BE2C (cell line): Measurements from ENCODE around the gene TICRR.
"Not testable (repeated sequence)": the region's sequence is repeated elsewhere in the genome, so short reads cannot be mapped to it uniquely, and the experiment has no call there.

Experiments
- DNase-seq: peaks from one replicate; pipeline ENCODE4 v3.0.0-alpha.2; 2020
- H3K27me3 ChIP-seq: fragments of 250-450 bp; sonication (Bioruptor Pico); 2 replicates; pipeline ENCODE4 v1.5.1; 2020; ENCODE audit warnings: mild to moderate bottlenecking
- H3K36me3 ChIP-seq: fragments of 250-450 bp; sonication (Bioruptor Pico); 2 replicates; pipeline ENCODE4 v1.5.1; 2020; ENCODE audit warnings: mild to moderate bottlenecking
- H3K4me1 ChIP-seq: fragments of 250-450 bp; sonication (Bioruptor Pico); 2 replicates; pipeline ENCODE4 v1.5.1; 2020
- H3K4me3 ChIP-seq: 2 replicates; pipeline ENCODE4 v1.5.1; 2011; ENCODE audit warnings: low read depth, low read length
- H3K9me3 ChIP-seq: fragments of 250-450 bp; sonication (Bioruptor Pico); 2 replicates; pipeline ENCODE4 v1.5.1; 2020
- CTCF ChIP-seq: IDR thresholded peaks from 2 replicates; pipeline ENCODE4 v1.5.1; 2012; ENCODE audit warnings: mild to moderate bottlenecking, low read depth, low read length

TICRR gene

DNA sequence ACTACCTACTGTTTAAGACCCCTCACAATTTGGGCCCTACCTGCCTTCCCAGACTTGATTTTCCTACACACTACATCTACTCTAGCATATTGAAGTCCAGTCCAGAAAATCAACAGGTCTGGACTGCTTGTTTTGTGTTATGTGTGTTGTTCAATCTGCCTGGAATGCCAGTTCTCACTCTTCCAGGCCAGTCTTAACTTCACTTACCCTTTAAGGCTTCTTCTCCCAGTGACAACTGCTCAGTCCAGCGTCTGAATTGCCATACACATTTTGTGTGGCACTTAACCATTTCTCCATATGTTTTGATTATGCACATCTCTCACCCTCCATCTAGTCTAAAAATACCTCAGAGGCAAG lies 1.1 kb downstream of the TICRR start:
- Histone ChIP-seq H3K27me3 (no peaks in the 10 kb centered on the region), H3K36me3 (peaks cover 24% of the 10 kb centered on the region), H3K9me3 (no peaks in the 10 kb centered on the region), H3K4me3 (peak overlapping the region; percentile 92), H3K4me1 (no peaks in the 10 kb centered on the region)
- no peak for TF ChIP-seq CTCF
- no peak for DNase-seq

- H3K4me1 ChIP-seq = no peaks in the 10 kb centered on the region
- H3K27me3 ChIP-seq = no peaks in the 10 kb centered on the region
- DNase-seq = no peak
- TF ChIP-seq CTCF = no peak
- H3K9me3 ChIP-seq = no peaks in the 10 kb centered on the region
- H3K4me3 ChIP-seq = peak overlapping the region; percentile 92
- peaks cover 32% of the 10 kb centered on the region for H3K36me3 ChIP-seq
These were observed 2.5 kb downstream of the TICRR start for GRCh38 chr15:89577776-89578115.

GRCh38 chr15:89578146-89578545 lies 2.9 kb downstream of the TICRR start:
- no peak for TF ChIP-seq CTCF
- H3K27me3 ChIP-seq = no peaks in the 10 kb centered on the region
- H3K4me1 ChIP-seq = no peaks in the 10 kb centered on the region
- H3K4me3 ChIP-seq = peak overlapping the region; percentile 92
- no peak for DNase-seq
- H3K36me3 ChIP-seq = peaks cover 36% of the 10 kb centered on the region
- H3K9me3 ChIP-seq = no peaks in the 10 kb centered on the region

DNA sequence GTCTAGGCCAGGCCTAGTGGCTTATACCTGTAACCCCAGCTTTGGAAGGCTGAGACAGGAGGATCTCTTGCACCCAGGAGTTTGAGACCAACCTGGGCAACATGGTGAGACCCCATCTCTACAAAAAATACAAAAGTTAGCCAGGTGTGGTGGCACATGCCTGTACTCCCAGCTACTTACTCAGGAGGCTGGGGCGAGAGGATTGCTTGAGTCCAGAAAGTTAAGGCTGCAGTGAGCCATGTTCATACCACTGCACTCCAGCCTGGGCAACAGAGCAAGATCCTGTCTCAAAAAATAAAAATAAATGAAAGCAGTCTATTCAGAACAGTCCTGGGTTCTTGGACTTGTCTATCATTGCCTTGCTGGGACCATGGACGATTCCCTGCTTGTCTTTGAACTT lies 5.5 kb downstream of the TICRR start:
- peaks cover 62% of the 10 kb centered on the region for H3K36me3 ChIP-seq
- H3K9me3 ChIP-seq, H3K4me3 ChIP-seq, DNase-seq, H3K4me1 ChIP-seq, H3K27me3 ChIP-seq: not testable (repeated sequence)

DNA sequence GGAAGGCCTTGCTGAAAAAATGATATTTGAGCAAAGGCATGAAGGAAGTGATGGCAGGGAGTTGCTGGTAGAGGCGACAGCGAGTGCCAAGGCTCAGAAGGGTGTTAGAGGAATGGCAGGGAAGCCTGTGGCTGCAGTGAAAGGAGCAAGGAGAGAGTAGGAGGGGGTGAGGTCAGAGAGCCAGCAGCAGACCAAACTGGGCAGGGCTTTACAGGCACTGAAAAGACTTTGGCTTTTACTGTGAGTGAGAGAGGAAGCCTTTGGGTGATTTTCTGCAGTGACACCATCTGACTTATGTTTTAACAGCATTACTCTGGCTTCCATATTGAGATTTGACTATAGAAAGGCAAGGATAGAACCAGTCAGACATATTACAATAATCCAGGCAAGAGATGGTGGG lies 11.4 kb downstream of the TICRR start:
- no peaks in the 10 kb centered on the region for H3K9me3 ChIP-seq
- no peaks in the 10 kb centered on the region for H3K27me3 ChIP-seq
- H3K4me1 ChIP-seq = no peaks in the 10 kb centered on the region
- H3K4me3 ChIP-seq = no peak overlapping the region
- DNase-seq = no peak
- no peak for TF ChIP-seq CTCF
- peaks cover 91% of the 10 kb centered on the region for H3K36me3 ChIP-seq

DNA sequence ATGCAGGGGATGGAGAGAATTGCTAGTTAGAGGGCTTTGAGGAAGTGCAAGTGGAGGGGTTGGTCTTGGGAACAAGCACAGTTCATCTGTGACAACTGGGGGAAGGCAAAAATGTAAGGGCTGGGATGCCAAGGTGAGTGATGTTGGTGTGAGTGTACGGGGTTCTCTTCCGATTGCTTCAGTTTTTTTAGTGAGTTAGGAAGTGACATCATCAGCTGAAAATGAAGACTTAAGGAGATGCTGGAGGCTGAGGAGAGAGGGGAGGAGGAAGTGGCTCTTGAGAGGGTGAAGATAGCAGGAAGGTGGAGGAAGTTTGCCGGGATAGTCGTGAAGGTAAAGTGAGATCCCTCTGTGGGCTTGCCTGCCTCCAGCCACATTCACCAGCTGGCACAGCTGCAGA lies 12.7 kb downstream of the TICRR start:
- H3K4me3 ChIP-seq = no peak overlapping the region
- peaks cover 92% of the 10 kb centered on the region for H3K36me3 ChIP-seq
- DNase-seq = no peak
- no peaks in the 10 kb centered on the region for H3K4me1 ChIP-seq
- no peak for TF ChIP-seq CTCF
- no peaks in the 10 kb centered on the region for H3K27me3 ChIP-seq
- no peaks in the 10 kb centered on the region for H3K9me3 ChIP-seq

DNA sequence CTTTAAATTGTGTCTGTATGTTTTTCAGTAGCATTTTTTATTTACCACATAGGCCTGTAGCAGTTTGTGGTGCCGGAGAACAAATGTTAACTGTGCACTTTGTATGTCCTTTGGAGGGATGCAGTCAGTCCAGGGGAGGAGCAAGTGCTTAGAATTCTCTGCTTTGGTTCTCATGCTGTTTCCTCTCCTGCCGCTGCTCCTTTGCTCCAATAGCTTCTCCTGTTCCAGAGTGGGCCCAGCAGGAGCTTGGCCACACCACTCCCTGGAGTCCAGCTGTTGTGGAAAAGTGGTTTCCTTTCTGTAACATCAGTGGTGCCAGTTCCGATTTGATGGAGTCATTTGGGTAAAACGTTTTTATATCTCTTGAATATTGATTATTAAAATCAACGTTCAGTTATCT lies 16.6 kb downstream of the TICRR start:
- Histone ChIP-seq H3K27me3 (no peaks in the 10 kb centered on the region), H3K9me3 (no peaks in the 10 kb centered on the region), H3K4me3 (no peak overlapping the region), H3K4me1 (no peaks in the 10 kb centered on the region), H3K36me3 (peaks cover 88% of the 10 kb centered on the region)
- DNase-seq = no peak
- no peak for TF ChIP-seq CTCF
